ENCODE measurements around the gene CBX4.

The CBX4 gene

GRCh38 chr17:79785900-79786810 is 53.1 kb downstream of the CBX4 start:
- no peak for DNase-seq

GRCh38 chr17:79785017-79785899 is 54.0 kb downstream of the CBX4 start:
- no peak for DNase-seq

DNA sequence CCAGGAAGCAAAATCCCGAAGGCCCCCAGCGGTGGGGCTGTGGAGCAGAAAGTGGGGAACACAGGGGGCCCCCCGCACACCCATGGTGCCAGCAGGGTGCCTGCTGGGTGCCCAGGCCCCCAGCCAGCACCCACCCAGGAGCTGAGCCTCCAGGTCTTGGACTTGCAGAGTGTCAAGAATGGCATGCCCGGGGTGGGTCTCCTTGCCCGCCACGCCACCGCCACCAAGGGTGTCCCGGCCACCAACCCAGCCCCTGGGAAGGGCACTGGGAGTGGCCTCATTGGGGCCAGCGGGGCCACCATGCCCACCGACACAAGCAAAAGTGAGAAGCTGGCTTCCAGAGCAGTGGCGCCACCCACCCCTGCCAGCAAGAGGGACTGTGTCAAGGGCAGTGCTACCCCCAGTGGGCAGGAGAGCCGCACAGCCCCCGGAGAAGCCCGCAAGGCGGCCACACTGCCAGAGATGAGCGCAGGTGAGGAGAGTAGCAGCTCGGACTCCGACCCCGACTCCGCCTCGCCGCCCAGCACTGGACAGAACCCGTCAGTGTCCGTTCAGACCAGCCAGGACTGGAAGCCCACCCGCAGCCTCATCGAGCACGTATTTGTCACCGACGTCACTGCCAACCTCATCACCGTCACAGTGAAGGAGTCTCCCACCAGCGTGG is 54.8 kb downstream of the CBX4 start:
- DNase-seq = no peak

DNA sequence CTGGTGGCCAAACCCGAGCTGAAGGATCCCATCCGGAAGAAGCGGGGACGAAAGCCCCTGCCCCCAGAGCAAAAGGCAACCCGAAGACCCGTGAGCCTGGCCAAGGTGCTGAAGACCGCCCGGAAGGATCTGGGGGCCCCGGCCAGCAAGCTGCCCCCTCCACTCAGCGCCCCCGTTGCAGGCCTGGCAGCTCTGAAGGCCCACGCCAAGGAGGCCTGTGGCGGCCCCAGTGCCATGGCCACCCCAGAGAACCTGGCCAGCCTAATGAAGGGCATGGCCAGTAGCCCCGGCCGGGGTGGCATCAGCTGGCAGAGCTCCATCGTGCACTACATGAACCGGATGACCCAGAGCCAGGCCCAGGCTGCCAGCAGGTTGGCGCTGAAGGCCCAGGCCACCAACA is 55.3 kb downstream of the CBX4 start:
- no peak for DNase-seq
